ENCODE results near the gene NDRG2.

NDRG2 gene

GRCh38 chr14:21068521-21069387 is 43.9 kb upstream of the NDRG2 start:
- TF ChIP-seq POLR2A (IDR thresholded peaks at IDR 0.05; ENCODE audit: low read depth, low read length) (no peak), POLR2AphosphoS5 (IDR thresholded peaks at IDR 0.05; ENCODE audit: low read depth, low read length) (no peak), PAX5 (IDR thresholded peaks at IDR 0.05; ENCODE audit: insufficient read depth, low read length, severe bottlenecking) (no peak), TAF1 (IDR thresholded peaks at IDR 0.05; ENCODE audit: low read depth, low read length) (no peak), POU2F2 (IDR thresholded peaks at IDR 0.05; ENCODE audit: low read depth, low read length) (no peak), SPI1 (IDR thresholded peaks at IDR 0.05; ENCODE audit: low read depth, low read length) (no peak)
- DNase-seq (ENCODE audit: insufficient read length, low spot score) (no peak), FAIRE-seq (no peak)

GRCh38 chr14:21066882-21067502 is 42.1 kb upstream of the NDRG2 start:
- DNase-seq (ENCODE audit: insufficient read length, low spot score) = no peak
- TF ChIP-seq POLR2A (IDR thresholded peaks at IDR 0.05; ENCODE audit: low read depth, low read length) (no peak), POLR2AphosphoS5 (IDR thresholded peaks at IDR 0.05; ENCODE audit: low read depth, low read length) (no peak), PAX5 (IDR thresholded peaks at IDR 0.05; ENCODE audit: insufficient read depth, low read length, severe bottlenecking) (no peak)
- no peak for FAIRE-seq

- FAIRE-seq (no peak), DNase-seq (ENCODE audit: insufficient read length, low spot score) (no peak)
- no peak for TF ChIP-seq POLR2A (IDR thresholded peaks at IDR 0.05; ENCODE audit: low read depth, low read length)
- TF ChIP-seq TAF1 (IDR thresholded peaks at IDR 0.05; ENCODE audit: low read depth, low read length) = no peak
- no peak for TF ChIP-seq PAX5 (IDR thresholded peaks at IDR 0.05; ENCODE audit: insufficient read depth, low read length, severe bottlenecking)
- no peak for TF ChIP-seq POLR2AphosphoS5 (IDR thresholded peaks at IDR 0.05; ENCODE audit: low read depth, low read length)
- TF ChIP-seq SPI1 (IDR thresholded peaks at IDR 0.05; ENCODE audit: low read depth, low read length) = no peak
- TF ChIP-seq POU2F2 (IDR thresholded peaks at IDR 0.05; ENCODE audit: low read depth, low read length) = no peak
Observed at GRCh38 chr14:21063479-21063878, 38.6 kb upstream of the NDRG2 start.

GRCh38 chr14:21061347-21061668 is 36.4 kb upstream of the NDRG2 start:
- FAIRE-seq = no peak
- TF ChIP-seq SPI1 (IDR thresholded peaks at IDR 0.05; ENCODE audit: low read depth, low read length) (no peak), POLR2A (IDR thresholded peaks at IDR 0.05; ENCODE audit: low read depth, low read length) (no peak), POLR2AphosphoS5 (IDR thresholded peaks at IDR 0.05; ENCODE audit: low read depth, low read length) (no peak), TAF1 (IDR thresholded peaks at IDR 0.05; ENCODE audit: low read depth, low read length) (no peak), POU2F2 (IDR thresholded peaks at IDR 0.05; ENCODE audit: low read depth, low read length) (no peak), PAX5 (IDR thresholded peaks at IDR 0.05; ENCODE audit: insufficient read depth, low read length, severe bottlenecking) (no peak)
- no peak for DNase-seq (ENCODE audit: insufficient read length, low spot score)

- DNase-seq (ENCODE audit: insufficient read length, low spot score) (no peak), FAIRE-seq (no peak)
- TF ChIP-seq TAF1 (IDR thresholded peaks at IDR 0.05; ENCODE audit: low read depth, low read length) (no peak), POU2F2 (IDR thresholded peaks at IDR 0.05; ENCODE audit: low read depth, low read length) (no peak)
Observed at GRCh38 chr14:21060614-21061346, 35.9 kb upstream of the NDRG2 start.

GRCh38 chr14:21059842-21060613 is 35.2 kb upstream of the NDRG2 start:
- TF ChIP-seq POLR2A (IDR thresholded peaks at IDR 0.05; ENCODE audit: low read depth, low read length) = no peak
- no peak for TF ChIP-seq PAX5 (IDR thresholded peaks at IDR 0.05; ENCODE audit: insufficient read depth, low read length, severe bottlenecking)
- no peak for TF ChIP-seq POLR2AphosphoS5 (IDR thresholded peaks at IDR 0.05; ENCODE audit: low read depth, low read length)
- no peak for TF ChIP-seq SPI1 (IDR thresholded peaks at IDR 0.05; ENCODE audit: low read depth, low read length)
- no peak for TF ChIP-seq TAF1 (IDR thresholded peaks at IDR 0.05; ENCODE audit: low read depth, low read length)
- no peak for TF ChIP-seq POU2F2 (IDR thresholded peaks at IDR 0.05; ENCODE audit: low read depth, low read length)
- DNase-seq (ENCODE audit: insufficient read length, low spot score) = no peak

GRCh38 chr14:21058903-21059302 is 34.0 kb upstream of the NDRG2 start:
- FAIRE-seq = no peak
- DNase-seq (ENCODE audit: insufficient read length, low spot score) = no peak
- TF ChIP-seq POLR2AphosphoS5 (IDR thresholded peaks at IDR 0.05; ENCODE audit: low read depth, low read length) (no peak), PAX5 (IDR thresholded peaks at IDR 0.05; ENCODE audit: insufficient read depth, low read length, severe bottlenecking) (no peak), POU2F2 (IDR thresholded peaks at IDR 0.05; ENCODE audit: low read depth, low read length) (no peak), SPI1 (IDR thresholded peaks at IDR 0.05; ENCODE audit: low read depth, low read length) (no peak), TAF1 (IDR thresholded peaks at IDR 0.05; ENCODE audit: low read depth, low read length) (no peak), POLR2A (IDR thresholded peaks at IDR 0.05; ENCODE audit: low read depth, low read length) (no peak)

More at GRCh38 chr14:21059842-21060613, 35.2 kb upstream of the NDRG2 start:
- no peak for FAIRE-seq

GRCh38 chr14:21057803-21058675 is 33.2 kb upstream of the NDRG2 start, which contains the start of gene RNASE8:
Gene RNASE8 (plus strand): TSS chr14:21057822. CDS start chr14:21057893, 71 bp downstream.
- no peak for FAIRE-seq
- TF ChIP-seq POLR2AphosphoS5 (IDR thresholded peaks at IDR 0.05; ENCODE audit: low read depth, low read length) (no peak), TAF1 (IDR thresholded peaks at IDR 0.05; ENCODE audit: low read depth, low read length) (no peak), PAX5 (IDR thresholded peaks at IDR 0.05; ENCODE audit: insufficient read depth, low read length, severe bottlenecking) (no peak), POLR2A (IDR thresholded peaks at IDR 0.05; ENCODE audit: low read depth, low read length) (no peak), POU2F2 (IDR thresholded peaks at IDR 0.05; ENCODE audit: low read depth, low read length) (no peak), SPI1 (IDR thresholded peaks at IDR 0.05; ENCODE audit: low read depth, low read length) (no peak)
- no peak for DNase-seq (ENCODE audit: insufficient read length, low spot score)

Data from GM12891 (cell line).